RKO (cell line): ENCODE results near the gene KRT2.

Experiments used
- DNase-seq: peaks from one replicate; pipeline ENCODE4 v3.0.0-alpha.2; 2016; ENCODE audit warnings: low spot score

KRT2 gene

DNA sequence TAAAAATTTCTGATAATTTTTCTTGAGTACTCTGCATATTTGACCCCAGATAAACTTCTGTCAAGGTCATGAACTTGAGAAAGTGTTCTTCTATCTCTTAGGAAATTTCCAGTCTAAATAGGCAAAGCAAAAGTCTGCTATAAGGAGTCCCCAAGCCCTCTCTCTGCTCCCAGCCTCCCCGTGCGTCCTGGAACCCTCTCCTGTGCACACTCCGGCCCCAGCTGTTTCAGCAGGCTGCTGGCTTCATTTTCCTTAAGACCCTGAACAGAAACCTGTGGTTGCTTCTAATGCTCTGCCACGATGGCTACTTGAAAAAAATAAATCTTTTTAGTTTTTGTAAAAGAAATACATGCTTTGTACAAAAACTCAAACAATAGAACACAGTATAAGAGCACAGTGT is 14.7 kb downstream of the KRT2 start:
- no peak for DNase-seq

DNA sequence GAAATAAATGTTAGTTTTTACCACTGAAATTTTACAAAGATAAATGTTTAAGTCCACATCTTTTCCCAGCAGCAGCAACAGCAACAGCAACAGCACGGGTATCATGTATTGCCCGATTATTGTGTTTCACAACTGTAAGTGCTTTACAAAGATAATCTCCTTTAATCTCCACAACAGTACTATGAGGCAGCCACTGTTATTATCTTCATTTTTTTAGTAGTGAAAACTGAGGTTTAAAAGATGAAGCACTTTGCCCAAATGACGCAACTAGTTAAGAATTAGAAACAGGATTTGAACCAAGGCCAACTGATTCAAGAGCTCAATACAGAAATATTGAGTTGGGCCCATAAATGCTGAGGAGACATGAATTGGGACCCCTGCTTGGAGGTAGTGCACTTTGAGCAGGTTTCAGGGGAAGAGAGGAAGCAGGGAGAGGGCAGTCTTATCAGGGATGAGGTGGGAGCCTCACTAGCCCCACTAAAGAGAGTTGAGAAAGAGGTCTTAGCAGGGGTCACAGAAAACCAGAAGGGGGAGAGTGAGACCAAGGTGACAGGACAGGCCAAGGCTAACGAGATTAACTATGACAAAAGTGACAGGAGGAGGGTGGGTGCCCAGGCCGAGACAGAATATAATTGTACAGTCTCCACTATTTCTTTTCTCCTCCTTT is 15.3 kb downstream of the KRT2 start:
- DNase-seq, result no peak

DNA sequence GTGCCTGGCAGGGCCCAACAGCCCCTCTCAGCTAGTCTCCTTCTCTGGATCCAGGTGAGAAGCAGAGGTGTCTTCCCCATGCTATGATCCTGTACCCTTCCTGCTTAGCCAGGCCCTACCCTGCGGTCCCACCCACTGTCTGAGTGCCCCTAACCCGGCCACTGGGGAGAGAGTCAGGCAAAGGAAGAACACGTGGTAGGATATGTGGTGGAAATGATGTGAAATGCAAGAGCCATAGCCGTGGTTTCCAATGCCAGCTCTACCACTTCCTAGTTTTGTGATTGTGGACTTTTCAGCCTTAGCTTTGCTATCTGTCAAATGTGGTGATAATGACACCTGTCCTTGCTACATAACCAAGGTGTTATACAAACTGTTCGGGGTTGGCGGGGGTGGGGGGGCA is 15.8 kb downstream of the KRT2 start:
- DNase-seq, result no peak

DNA sequence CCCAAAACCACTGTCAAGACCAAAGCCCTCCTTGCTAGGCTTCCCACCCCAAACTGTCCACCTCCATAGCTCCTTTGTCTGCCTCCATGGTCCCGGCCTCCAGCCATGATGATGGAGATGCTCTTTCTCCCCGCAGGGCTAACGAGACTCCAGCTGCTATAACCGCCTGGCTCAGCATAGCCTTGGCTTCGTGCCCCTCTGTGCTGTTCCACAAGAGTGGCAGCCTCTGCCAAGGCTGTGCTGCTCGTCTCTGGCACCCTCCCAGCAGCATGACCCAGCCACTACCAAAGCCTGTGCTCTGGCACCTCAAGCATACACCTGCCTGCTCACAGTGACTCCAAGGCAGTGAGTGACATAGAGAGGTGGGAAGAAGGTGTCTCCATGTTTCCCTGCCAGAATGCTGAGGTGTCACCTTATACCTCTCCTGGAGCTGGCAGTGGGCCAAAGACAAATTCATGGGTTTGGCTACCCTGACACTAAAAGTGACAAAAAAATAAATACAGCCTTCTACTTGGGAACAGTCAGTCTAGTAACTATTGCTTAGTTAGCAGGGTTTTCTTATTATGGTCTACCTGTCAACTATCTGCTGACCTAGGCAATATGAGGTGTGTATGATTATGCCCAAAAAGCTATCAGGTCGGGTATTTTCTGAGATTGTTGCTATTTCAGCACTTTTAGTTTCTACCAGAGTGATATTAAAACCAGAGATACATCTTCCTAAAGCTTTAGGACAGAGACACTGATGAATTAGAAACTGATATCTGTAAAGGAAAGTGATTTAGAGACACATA is 17.6 kb downstream of the KRT2 start:
- no peak for DNase-seq

DNA sequence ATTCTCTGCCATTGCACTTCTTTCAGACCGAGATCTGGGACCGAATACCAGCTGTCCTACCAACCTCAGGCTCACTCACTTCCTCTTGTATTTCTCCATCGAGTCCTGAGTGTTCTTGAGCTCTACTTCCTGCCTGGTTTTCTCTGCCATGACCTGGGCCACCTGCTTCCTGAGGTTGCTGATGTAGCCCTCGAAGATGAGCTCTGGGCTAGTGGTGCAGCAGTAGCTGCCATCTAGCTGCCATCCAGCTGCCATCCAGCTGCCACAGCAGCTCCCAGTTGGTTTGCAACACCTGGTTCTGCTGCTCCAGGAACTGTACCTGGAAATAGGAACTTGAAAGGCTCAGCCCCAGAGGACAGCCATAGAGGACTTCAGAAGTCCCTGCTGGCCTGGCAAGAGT is 18.6 kb downstream of the KRT2 start:
- DNase-seq, result no peak

DNA sequence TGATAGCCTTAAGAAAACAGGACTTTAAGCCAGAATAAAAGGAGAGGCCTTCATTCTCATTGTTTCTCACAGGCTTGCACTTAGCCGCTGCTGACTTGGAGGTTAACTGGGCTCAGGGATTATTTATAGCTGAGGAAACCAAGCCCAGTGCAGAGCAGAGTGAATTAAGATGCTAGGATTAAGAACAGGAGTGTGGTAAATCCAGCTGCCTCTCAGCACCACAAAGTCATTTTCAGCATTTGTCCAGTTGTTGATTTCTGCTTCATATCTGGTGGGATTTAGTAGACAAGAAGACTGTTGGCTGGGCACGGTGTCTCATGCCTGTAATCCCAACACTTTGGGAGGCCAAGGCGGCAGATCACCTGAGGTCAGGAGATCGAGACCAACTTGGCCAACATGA is 19.4 kb downstream of the KRT2 start:
- DNase-seq, result no peak

DNA sequence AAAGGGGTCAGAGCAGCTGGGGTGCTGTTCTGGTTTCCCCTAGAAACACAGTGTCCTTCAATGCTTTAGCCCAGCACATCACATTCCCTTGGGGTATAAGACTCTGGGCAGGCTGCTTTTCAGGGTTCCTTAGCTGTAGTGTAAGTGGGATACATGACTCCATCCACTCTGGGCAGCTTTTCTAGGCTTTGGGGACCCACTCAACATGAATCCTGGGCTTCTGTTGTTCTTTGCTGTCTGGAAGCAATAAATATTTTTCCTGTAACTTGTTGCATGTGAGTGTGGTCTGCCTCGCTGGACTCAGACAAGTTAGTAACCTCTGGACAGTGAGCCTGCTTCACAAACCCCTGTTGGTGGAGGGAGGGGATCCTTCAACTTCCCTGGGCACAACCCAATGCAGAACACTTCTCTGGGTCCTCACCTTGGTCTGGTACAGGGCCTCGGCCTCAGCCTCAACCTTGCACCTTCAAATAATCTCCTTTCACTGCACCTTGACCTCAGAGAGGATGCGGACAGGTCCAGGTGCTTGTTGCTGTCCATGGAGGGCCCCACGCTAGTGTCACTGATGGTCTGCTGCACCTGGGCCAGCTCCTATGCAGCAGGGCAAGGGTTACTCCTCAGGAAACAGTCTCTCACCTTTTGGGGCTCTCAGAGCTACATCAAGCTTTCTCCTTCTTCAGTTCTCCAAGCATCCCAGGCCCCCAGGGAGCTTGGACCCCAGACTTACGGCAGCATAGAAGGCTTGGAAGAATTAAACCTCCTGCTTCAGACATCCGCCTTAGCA is 20.1 kb downstream of the KRT2 start:
- DNase-seq, result no peak

DNA sequence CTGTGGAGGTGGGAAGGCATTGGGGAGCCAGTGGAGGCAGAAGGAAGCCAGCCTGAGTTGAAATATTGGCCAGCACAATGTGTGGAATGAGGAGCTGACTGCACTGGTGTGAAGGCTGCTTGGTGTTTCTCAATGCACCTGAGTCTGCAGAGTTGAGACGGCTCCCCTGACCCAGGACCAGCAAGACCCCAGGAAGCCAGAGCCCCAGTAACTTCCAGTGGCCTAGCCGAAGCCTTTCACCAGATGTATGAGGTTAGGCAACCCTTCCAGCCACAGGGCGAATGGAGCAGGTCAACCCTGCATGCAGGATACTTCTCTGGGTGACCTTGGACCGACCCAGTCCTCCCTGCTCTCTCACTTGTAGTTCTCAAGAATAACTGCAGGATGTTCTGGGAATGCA is 20.7 kb downstream of the KRT2 start:
- DNase-seq, result no peak

DNA sequence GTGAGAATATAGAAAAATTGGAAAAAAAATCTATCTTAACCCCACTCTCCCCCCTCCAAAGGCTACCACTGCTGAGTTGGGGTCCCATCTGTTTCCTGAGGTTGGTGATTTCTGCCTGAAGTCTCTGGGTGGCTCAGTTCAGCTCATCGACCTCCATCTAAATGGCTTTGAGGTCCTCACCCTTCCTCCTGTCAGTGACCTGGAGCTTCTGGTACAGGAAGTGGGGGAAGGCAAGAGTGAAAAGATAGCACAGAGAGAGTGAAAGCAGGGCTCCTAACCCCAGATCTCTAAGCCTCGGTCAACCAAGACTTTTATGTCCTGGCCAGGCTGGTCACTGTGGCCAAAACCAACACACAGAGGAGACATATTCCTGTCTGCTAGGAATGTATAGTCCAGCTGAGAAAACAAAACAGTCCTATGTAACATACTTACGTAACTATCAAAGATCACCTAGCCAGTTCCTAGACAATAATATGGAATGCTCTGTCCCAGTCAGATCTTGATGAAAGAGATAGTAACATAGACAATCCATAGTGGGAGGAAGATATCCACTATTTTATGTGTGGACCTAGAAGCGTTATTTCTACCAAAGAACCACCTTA is 21.3 kb downstream of the KRT2 start:
- no peak for DNase-seq

DNA sequence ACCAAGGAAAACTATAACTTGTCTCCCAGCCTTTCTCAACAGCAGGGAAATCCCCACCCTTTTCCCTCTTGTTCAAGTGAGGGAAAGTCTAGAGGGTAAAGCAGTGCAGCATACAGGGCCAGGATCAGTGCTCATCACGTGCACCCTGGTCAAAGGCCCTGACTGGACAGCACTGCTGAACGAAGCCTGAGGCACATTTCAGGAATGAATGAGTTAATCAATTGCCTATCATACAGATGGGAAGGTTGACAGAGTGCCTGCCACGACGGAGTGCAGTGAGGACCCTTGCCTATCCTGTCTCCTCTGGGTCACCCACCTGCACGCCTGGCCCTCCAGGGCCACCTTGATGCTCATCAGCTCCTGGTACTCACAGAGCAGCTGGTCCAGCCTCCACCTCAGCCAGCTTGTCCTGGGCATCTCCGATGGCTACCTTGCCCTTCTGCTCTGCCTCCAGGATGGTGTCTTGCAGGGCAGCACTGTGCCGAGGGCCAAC is 22.0 kb downstream of the KRT2 start:
- DNase-seq, result no peak

DNA sequence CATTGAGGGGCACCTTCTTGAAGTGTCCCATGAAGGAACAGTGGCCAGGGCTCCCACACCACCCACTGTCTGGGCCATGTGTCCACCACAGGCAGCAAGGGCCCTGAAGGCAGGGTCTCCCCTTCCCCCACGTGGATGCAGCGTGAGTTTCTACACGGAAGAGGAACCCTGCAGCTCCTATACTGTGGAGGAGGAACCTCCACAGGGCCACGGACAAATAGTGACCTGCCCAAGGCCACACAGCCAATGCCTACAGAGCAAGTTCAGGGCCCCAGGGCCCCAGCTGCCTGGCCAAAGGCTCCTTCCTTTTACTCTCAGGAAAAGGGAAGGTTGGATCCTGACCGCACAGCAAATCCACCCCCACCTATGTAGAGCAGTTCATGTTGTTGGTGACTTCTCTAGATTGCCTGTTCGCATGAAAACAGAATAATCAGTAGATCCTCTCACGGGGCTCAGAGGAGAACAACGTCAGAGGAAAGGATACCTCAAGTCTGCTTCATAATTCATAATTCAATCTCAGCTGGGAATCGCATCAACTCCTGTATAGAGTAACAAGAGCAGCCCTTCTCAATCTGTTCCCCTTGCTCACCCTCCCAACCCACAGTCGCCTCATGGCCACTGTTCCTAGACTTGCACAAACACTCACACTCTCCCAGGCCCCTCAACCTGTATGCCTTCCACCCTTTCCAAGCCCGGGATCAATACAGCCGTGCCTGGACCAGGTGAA is 22.6 kb downstream of the KRT2 start:
- no peak for DNase-seq

DNA sequence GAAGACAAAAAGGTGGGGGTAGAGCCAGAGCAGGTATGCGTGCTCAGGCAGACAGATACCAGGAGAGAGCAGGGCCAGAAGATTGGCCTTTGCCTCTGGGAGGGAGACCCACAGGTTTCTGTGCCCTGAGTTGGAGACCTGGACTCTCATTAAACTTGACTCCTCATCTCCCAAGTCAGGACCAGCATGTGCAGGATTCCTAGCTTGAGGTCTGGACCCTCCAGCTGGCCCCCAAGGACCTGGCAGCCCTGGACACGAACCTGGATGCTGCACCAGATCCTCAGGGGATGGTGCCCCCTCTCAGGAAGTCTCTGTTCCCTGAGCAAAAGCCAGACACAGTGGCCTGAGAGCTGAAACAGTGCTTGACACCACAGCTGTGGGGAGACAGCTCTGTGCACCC is 23.2 kb downstream of the KRT2 start:
- DNase-seq, result no peak

DNA sequence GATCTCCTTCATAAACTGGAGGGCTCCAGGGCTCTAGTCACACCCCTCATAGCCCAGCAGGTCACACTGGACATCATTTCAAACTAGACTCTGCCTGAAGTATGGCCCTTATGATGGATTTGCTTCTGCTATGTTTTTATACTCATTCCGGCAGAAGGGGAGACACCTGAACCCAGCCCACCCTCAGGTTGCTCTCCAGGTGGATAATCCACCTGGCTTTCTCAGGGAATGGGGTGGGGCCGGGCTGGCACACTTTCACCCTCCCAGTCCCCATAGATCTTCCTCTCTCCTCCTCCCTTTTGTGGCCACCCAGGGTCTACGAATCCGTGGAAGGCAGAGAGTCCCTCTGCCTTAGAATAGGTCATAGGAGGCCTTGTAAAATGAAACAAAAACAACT is 23.9 kb downstream of the KRT2 start:
- no peak for DNase-seq

DNA sequence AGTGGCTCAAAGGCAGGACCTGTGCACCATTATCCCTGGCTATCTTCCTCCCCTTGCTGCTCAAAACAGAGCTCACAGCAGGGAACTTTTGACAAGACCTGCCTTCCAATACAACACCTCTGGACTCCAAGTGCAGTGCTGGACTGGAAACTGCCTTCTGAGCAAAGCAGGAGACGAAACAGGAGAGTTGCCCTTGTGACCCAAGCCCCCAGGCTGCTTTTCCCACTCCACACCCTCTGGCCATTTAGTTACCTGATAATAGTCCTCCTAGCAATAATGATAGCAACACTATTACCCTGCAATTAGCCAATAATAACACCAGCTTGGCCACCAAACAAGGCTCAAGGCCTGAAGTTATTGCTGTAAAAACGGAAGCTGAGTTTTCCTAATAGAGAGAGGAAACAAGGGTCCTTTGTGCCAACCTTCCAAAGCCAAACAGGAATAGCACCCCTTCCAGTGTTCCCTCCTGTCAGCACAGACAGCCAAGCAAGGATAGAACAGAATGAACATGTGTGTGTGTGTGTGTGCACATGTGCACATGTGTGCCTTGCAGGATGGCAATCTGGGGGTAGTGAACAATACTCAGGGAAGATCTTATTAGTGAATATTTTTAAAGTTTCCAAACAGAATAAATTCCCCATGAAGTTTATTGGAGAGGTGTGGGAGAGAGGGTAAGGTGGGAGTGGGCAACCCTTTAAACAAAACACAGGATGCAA is 24.5 kb downstream of the KRT2 start:
- no peak for DNase-seq

DNA sequence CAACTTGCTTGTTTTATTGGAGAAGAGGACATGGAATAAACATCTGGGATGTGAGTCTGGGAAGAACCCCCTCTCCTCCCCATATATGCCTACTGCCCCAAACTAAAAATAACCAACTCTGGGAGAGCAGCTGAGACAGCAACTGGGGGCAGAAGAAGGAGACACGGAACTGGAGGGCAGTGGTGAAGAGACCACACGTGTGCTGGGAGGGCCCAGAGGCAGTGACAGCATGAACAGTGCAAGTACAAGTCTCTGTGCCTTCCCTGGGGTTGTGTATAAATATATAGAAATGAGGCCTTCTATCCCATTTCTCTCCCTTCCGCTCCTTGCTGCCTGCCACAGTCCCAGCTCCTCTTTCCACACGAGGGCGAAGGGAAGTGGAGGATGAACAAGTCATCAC is 29.7 kb downstream of the KRT2 start:
- no peak for DNase-seq

DNA sequence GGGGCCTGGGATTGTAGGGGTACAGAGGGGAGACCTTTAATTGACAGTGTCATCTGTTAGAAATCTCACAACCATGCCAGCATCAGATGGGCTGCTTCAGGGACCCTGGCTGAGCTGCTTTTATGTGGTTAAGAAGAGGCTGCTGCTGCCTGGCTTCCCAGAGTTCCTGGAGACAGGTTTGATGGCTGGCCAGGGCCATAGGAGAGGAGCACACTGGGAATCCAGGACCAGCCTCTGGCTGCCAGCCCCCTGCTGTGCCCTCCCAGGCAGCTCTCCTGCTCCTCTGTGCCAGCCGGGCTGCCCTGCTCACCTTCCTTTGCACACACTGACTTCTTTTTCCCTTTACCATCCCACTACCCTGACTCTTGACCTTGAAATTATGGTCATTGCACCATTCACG is 33.1 kb downstream of the KRT2 start:
- no peak for DNase-seq

DNA sequence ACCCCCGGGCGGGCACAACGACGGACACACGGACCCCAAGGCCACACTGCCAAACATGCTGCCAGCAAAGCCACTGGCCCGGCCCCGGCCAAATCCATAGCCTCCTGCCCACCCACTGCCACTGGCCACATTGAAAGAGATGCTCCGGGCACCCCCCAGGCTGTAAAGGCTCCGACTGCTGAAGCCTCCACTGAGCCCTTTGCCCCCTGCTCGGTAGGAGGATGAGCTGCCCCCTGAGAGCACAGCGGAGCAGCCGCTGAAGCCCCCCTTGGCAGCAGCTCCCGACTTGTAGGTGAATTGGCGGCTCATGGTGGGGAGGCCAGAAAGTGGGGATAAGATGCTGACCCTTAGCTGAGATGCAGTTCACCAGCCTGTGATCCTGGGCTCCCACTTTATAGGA is 33.8 kb downstream of the KRT2 start, which contains the start of gene KRT73:
TSS of gene KRT73 (minus strand) at position 344 of the 400 bp plus-strand sequence. CDS start at position 309, 35 bp downstream.
- DNase-seq, result no peak

DNA sequence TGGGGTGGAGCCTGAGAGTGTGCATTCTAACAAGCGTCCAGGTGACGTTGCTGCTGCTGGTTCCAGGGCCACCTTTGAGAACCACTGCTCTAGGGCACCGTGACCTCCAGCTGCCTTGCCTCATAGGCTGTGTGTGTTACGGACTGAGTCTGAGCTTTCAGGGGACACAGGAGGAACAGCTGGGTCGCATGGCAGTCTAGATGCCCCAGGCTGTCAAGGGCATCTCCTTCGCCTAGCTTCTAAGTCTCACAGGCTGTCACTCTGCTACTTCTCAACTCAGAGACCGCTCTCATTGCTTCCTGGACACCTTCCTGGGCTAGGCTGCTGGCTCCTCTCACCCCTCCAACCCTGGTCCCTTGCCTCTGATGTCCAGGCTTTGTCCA is 34.6 kb downstream of the KRT2 start:
- no peak for DNase-seq

DNA sequence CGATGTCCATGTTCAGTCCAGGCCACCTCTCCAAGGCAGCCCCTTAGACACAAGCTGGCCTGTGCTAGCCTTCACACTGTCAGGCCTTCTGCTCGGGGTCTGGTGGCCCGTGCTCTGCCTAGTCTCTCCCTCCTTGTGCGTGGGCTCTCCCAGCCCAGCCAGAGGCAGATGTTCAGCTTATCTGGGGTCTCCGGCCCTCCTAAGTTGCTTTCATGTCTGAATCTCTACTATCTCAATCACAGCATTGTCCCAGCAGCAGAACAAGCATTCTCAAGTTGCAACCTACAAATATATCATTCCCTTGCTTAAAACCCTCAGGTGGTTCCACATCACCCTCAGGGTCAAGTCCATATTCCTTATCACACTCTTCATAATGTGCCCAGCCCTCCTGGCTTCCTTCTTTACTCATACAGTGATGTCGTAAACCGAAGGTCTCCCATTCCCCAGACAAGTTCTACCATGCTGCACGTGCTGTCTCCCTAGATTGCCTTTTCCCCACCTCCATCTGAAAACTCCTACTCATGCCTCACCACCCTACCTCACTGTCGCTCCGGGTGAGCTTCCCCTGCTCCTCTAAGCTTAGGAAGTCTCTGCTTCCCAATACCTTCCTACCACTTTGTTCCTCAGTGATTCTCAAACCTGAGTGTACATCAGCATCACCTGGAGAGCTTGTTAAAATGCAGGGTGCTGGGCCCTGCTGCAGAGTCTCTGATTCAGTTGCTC is 35.2 kb downstream of the KRT2 start:
- no peak for DNase-seq

DNA sequence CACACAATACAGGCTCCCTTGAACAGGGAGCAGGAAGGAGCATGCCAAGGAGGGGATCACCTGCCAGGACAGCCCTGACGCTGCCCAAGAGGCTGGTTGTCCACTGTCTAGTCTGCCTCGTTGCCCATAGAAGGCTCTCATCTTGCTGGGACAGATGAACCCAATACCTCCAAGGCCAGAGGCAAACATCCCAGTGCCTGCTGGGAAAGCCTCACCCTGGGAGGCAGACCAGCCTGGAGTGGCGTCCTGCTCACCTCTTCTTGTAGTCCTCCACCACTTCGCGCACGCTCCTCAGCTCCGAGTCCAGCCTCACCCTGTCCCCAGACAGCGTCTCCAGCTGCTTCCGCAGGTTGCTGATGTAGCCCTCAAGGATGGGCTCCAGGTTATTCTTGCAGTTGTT is 36.1 kb downstream of the KRT2 start:
- no peak for DNase-seq
